ENCODE results near the gene UVRAG. TPM values are rescaled to one million over a fixed set of nuclear protein-coding genes. Genes with fewer than 3 reads are reported as not detected.

Gene UVRAG
- total and polyA plus RNA-seq, 2 of the 13 experiments (the other 11 are each of a cell fraction or from before 2014, with no cell fraction given): 9.7 to 17.3 TPM

GRCh38 chr11:75802913-75803820, 11.8 kb upstream of the UVRAG start (continued):
- no peak for TF ChIP-seq ZNF660 (CRISPR knock-in tag; IDR thresholded peaks at IDR 0.05; ENCODE audit: borderline replicate concordance, low read depth)
- TF ChIP-seq ZNF264 (CRISPR knock-in tag; IDR thresholded peaks at IDR 0.05): no peak
- peak; percentile 42; the same call in 1 of the 2 replicates for TF ChIP-seq ZFY (CRISPR knock-in tag; IDR thresholded peaks at IDR 0.05)
- no peak for TF ChIP-seq PRDM15 (CRISPR knock-in tag; IDR thresholded peaks at IDR 0.05)
- 0 out of 2 replicates have a peak, but pooled peaks have one; percentile 31 for TF ChIP-seq SAP130 (CRISPR knock-in tag; IDR thresholded peaks at IDR 0.05; ENCODE audit: low read depth)
- no peak for TF ChIP-seq ZNF790 (CRISPR knock-in tag; IDR thresholded peaks at IDR 0.05; ENCODE audit: borderline replicate concordance)
- no peak for TF ChIP-seq ZNF737 (CRISPR knock-in tag; IDR thresholded peaks at IDR 0.05; ENCODE audit: borderline replicate concordance)
- TF ChIP-seq MZF1 (CRISPR knock-in tag; IDR thresholded peaks at IDR 0.05; ENCODE audit: borderline replicate concordance): no peak
- peak; percentile 29; the same call in 1 of the 2 replicates for TF ChIP-seq FOSL2 (CRISPR knock-in tag; IDR thresholded peaks at IDR 0.05)
- TF ChIP-seq STAG1 (CRISPR knock-in tag; IDR thresholded peaks at IDR 0.05): peak; percentile 94
- no peak for TF ChIP-seq LCORL (IDR thresholded peaks at IDR 0.05)
- 0 out of 2 replicates have a peak, but pooled peaks have one; percentile 38 for TF ChIP-seq LCORL (CRISPR knock-in tag; IDR thresholded peaks at IDR 0.05)
- TF ChIP-seq MED1 (CRISPR knock-in tag; IDR thresholded peaks at IDR 0.05): 0 out of 2 replicates have a peak, but pooled peaks have one; percentile 10
- TF ChIP-seq ZNF678 (CRISPR knock-in tag; IDR thresholded peaks at IDR 0.05): no peak
- TF ChIP-seq ZNF230 (CRISPR knock-in tag; IDR thresholded peaks at IDR 0.05): no peak
- no peak for TF ChIP-seq NFIC (IDR thresholded peaks at IDR 0.05; ENCODE audit: low read length)
- no peak for TF ChIP-seq FOXK2 (IDR thresholded peaks at IDR 0.05)
- no peak for TF ChIP-seq ZMAT5 (CRISPR knock-in tag; IDR thresholded peaks at IDR 0.05; ENCODE audit: borderline replicate concordance, low read depth)
- TF ChIP-seq CENPBD1 (CRISPR knock-in tag; IDR thresholded peaks at IDR 0.05; ENCODE audit: borderline replicate concordance, low read depth): no peak
- TF ChIP-seq CBX1 (IDR thresholded peaks at IDR 0.05; ENCODE audit: low read depth): no peak
- no peak for TF ChIP-seq ZNF430 (CRISPR knock-in tag; IDR thresholded peaks at IDR 0.05)
- no peak for TF ChIP-seq GPN1 (CRISPR knock-in tag; IDR thresholded peaks at IDR 0.05; ENCODE audit: borderline replicate concordance)
- TF ChIP-seq ZNF550 (CRISPR knock-in tag; IDR thresholded peaks at IDR 0.05; ENCODE audit: borderline replicate concordance): no peak
- no peak for TF ChIP-seq ZNF558 (CRISPR knock-in tag; IDR thresholded peaks at IDR 0.05; ENCODE audit: borderline replicate concordance)
- no peak for TF ChIP-seq ZBTB26 (CRISPR knock-in tag; IDR thresholded peaks at IDR 0.05; ENCODE audit: borderline replicate concordance)
- TF ChIP-seq ZNF331 (CRISPR knock-in tag; IDR thresholded peaks at IDR 0.05): 0 out of 2 replicates have a peak, but pooled peaks have one; percentile 37

Data from HepG2 (cell line).